Panc1 (cell line): ENCODE results near the gene DPYD.

Source experiments
- TF ChIP-seq, protein P1 (sequence below): fragments of 450-650 bp; IDR thresholded peaks from 2 replicates; pipeline ENCODE4 v1.5.1; 2017; ENCODE audit warnings: mild to moderate bottlenecking
- TF ChIP-seq, protein P2 (sequence below), 2 experiments: IDR thresholded peaks; 2 replicates each; pipeline ENCODE4 v1.6.1; 2011 to 2012; ENCODE audit warnings: low read depth in 2 of 2, control low read depth in 1 of 2, low read length in 1 of 2, mild to moderate bottlenecking in 1 of 2, moderate library complexity in 1 of 2; ENCODE audit not compliant: insufficient read depth in 1 of 2

DNA sequence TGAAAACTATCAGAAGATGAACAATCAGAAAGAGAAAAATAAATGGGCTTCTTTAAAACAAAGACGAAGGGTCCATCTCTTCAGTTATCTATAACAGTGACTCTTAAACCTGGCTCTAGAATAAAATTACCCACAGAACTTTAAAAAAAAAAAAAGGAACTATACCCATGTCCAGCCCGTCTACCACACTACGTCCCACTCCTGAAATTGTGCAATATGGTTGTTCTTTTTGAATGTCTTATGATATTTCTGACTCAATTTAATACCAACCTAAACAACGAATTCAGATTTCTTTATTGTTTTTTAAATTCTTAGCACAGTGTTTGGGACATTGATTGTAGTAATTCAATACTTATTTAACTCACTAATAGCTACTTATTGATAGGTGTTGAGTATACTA is 246.3 kb downstream of the DPYD start:
- TF ChIP-seq, protein P1, sequence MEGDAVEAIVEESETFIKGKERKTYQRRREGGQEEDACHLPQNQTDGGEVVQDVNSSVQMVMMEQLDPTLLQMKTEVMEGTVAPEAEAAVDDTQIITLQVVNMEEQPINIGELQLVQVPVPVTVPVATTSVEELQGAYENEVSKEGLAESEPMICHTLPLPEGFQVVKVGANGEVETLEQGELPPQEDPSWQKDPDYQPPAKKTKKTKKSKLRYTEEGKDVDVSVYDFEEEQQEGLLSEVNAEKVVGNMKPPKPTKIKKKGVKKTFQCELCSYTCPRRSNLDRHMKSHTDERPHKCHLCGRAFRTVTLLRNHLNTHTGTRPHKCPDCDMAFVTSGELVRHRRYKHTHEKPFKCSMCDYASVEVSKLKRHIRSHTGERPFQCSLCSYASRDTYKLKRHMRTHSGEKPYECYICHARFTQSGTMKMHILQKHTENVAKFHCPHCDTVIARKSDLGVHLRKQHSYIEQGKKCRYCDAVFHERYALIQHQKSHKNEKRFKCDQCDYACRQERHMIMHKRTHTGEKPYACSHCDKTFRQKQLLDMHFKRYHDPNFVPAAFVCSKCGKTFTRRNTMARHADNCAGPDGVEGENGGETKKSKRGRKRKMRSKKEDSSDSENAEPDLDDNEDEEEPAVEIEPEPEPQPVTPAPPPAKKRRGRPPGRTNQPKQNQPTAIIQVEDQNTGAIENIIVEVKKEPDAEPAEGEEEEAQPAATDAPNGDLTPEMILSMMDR, result no peak
- TF ChIP-seq, protein P2, sequence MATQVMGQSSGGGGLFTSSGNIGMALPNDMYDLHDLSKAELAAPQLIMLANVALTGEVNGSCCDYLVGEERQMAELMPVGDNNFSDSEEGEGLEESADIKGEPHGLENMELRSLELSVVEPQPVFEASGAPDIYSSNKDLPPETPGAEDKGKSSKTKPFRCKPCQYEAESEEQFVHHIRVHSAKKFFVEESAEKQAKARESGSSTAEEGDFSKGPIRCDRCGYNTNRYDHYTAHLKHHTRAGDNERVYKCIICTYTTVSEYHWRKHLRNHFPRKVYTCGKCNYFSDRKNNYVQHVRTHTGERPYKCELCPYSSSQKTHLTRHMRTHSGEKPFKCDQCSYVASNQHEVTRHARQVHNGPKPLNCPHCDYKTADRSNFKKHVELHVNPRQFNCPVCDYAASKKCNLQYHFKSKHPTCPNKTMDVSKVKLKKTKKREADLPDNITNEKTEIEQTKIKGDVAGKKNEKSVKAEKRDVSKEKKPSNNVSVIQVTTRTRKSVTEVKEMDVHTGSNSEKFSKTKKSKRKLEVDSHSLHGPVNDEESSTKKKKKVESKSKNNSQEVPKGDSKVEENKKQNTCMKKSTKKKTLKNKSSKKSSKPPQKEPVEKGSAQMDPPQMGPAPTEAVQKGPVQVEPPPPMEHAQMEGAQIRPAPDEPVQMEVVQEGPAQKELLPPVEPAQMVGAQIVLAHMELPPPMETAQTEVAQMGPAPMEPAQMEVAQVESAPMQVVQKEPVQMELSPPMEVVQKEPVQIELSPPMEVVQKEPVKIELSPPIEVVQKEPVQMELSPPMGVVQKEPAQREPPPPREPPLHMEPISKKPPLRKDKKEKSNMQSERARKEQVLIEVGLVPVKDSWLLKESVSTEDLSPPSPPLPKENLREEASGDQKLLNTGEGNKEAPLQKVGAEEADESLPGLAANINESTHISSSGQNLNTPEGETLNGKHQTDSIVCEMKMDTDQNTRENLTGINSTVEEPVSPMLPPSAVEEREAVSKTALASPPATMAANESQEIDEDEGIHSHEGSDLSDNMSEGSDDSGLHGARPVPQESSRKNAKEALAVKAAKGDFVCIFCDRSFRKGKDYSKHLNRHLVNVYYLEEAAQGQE (IDR thresholded peaks at IDR 0.05; ENCODE audit: insufficient read depth in 1 of 2, low read depth in 2 of 2, low read length in 1 of 2), result no peak
